A204.1 (cell line): ENCODE measurements around the gene S1PR5.

ENCODE experiments used
- FAIRE-seq: peaks from 2 replicates; lab custom pipeline; 2012; peaks lifted over from hg19 to GRCh38; lab: Jason Lieb, UNC

The S1PR5 gene

GRCh38 chr19:10514211-10515145 is 2.8 kb downstream of the S1PR5 start:
- FAIRE-seq: no peak

GRCh38 chr19:10513223-10513622 is 4.0 kb downstream of the S1PR5 start:
- FAIRE-seq: no peak

GRCh38 chr19:10510301-10510802 is 6.9 kb downstream of the S1PR5 start:
- no peak for FAIRE-seq

GRCh38 chr19:10508707-10509106 is 8.5 kb downstream of the S1PR5 start:
- FAIRE-seq: no peak

GRCh38 chr19:10508036-10508435 is 9.2 kb downstream of the S1PR5 start:
- FAIRE-seq: no peak

GRCh38 chr19:10505583-10506229 is 11.5 kb downstream of the S1PR5 start:
- no peak for FAIRE-seq

GRCh38 chr19:10503002-10503789 is 14.1 kb downstream of the S1PR5 start, which contains the start of gene KEAP1:
Gene KEAP1 (minus strand): TSS chr19:10503356. CDS start chr19:10500033, 3,323 bp downstream.
- FAIRE-seq: no peak

GRCh38 chr19:10502524-10503001 is 14.7 kb downstream of the S1PR5 start:
- no peak for FAIRE-seq

- no peak for FAIRE-seq
Observed at GRCh38 chr19:10501971-10502523, 15.2 kb downstream of the S1PR5 start.

- FAIRE-seq: no peak
Observed at GRCh38 chr19:10500247-10500592, 17.0 kb downstream of the S1PR5 start.

- FAIRE-seq: no peak
Observed at GRCh38 chr19:10499550-10500246, 17.5 kb downstream of the S1PR5 start.

GRCh38 chr19:10497371-10497770 is 19.9 kb downstream of the S1PR5 start:
- no peak for FAIRE-seq

- no peak for FAIRE-seq
Observed at GRCh38 chr19:10491472-10492047, 25.7 kb downstream of the S1PR5 start.

GRCh38 chr19:10486551-10486950 is 30.7 kb downstream of the S1PR5 start:
- no peak for FAIRE-seq

- no peak for FAIRE-seq
Observed at GRCh38 chr19:10478903-10479384, 38.3 kb downstream of the S1PR5 start.

GRCh38 chr19:10478476-10478875 is 38.8 kb downstream of the S1PR5 start:
- no peak for FAIRE-seq

- FAIRE-seq: no peak
Observed at GRCh38 chr19:10474962-10475451, 42.2 kb downstream of the S1PR5 start.

- no peak for FAIRE-seq
Observed at GRCh38 chr19:10473192-10473591, 44.1 kb downstream of the S1PR5 start.

- no peak for FAIRE-seq
Observed at GRCh38 chr19:10471909-10472308, 45.3 kb downstream of the S1PR5 start.

GRCh38 chr19:10468133-10468532 is 49.1 kb downstream of the S1PR5 start:
- FAIRE-seq: no peak
